ENCODE measurements around the gene ZNF19. TPM values are rescaled to one million over a fixed set of nuclear protein-coding genes. Genes with fewer than 3 reads are reported as not detected.

Gene ZNF19
- total and polyA plus RNA-seq, 9 of the 15 experiments (the other 6 are each of a cell fraction or from before 2014, with no cell fraction given), result 1.2 to 2.8 (median 1.8) TPM

GRCh38 chr16:71536752-71537499, 47.8 kb upstream of the ZNF19 start:
- Histone ChIP-seq H3K79me2 (ENCODE audit: control insufficient read depth, insufficient read depth, low read length) (no peaks in the 10 kb centered on the region), H3K36me3 (ENCODE audit: control insufficient read depth, insufficient read depth, low read length) (no peaks in the 10 kb centered on the region), H3K9me3 (replicated peaks; ENCODE audit: control insufficient read depth, insufficient read depth, low read depth, low read length) (no peaks in the 10 kb centered on the region), H3K4me1 (replicated peaks in 1 of 2; ENCODE audit: control insufficient read depth in 2 of 2, insufficient read depth in 2 of 2, low read length in 2 of 2) (no peaks in the 10 kb centered on the region), H3K27ac (ENCODE audit: extremely low read depth, low read depth, low read length) (no peak overlapping the region), H4K20me1 (replicated peaks; ENCODE audit: control insufficient read depth, insufficient read depth, low read length) (0 out of 2 replicates have a peak, but pooled peaks cover 3% of the 10 kb centered on the region), H2AFZ (ENCODE audit: low read depth, low read length) (no peak overlapping the region), H3K9me1 (ENCODE audit: control insufficient read depth, insufficient read depth, low read length) (no peaks in the 10 kb centered on the region), H3K4me3 (no peak overlapping the region), H3K4me2 (ENCODE audit: insufficient read depth, low read length) (no peak overlapping the region), H3K9ac (ENCODE audit: insufficient read depth in 1 of 2, low read depth in 2 of 2, low read length in 2 of 2) (no peak overlapping the region), H3K27me3 (ENCODE audit: control insufficient read depth in 2 of 2, insufficient read depth in 2 of 2, low read length in 2 of 2) (peaks cover 9 to 21% of the 10 kb centered on the region in 2 experiments)
- DNase-seq (ENCODE audit: extremely low read depth in 1 of 4, low spot score in 3 of 4), result no peak
- TF ChIP-seq, protein P1, sequence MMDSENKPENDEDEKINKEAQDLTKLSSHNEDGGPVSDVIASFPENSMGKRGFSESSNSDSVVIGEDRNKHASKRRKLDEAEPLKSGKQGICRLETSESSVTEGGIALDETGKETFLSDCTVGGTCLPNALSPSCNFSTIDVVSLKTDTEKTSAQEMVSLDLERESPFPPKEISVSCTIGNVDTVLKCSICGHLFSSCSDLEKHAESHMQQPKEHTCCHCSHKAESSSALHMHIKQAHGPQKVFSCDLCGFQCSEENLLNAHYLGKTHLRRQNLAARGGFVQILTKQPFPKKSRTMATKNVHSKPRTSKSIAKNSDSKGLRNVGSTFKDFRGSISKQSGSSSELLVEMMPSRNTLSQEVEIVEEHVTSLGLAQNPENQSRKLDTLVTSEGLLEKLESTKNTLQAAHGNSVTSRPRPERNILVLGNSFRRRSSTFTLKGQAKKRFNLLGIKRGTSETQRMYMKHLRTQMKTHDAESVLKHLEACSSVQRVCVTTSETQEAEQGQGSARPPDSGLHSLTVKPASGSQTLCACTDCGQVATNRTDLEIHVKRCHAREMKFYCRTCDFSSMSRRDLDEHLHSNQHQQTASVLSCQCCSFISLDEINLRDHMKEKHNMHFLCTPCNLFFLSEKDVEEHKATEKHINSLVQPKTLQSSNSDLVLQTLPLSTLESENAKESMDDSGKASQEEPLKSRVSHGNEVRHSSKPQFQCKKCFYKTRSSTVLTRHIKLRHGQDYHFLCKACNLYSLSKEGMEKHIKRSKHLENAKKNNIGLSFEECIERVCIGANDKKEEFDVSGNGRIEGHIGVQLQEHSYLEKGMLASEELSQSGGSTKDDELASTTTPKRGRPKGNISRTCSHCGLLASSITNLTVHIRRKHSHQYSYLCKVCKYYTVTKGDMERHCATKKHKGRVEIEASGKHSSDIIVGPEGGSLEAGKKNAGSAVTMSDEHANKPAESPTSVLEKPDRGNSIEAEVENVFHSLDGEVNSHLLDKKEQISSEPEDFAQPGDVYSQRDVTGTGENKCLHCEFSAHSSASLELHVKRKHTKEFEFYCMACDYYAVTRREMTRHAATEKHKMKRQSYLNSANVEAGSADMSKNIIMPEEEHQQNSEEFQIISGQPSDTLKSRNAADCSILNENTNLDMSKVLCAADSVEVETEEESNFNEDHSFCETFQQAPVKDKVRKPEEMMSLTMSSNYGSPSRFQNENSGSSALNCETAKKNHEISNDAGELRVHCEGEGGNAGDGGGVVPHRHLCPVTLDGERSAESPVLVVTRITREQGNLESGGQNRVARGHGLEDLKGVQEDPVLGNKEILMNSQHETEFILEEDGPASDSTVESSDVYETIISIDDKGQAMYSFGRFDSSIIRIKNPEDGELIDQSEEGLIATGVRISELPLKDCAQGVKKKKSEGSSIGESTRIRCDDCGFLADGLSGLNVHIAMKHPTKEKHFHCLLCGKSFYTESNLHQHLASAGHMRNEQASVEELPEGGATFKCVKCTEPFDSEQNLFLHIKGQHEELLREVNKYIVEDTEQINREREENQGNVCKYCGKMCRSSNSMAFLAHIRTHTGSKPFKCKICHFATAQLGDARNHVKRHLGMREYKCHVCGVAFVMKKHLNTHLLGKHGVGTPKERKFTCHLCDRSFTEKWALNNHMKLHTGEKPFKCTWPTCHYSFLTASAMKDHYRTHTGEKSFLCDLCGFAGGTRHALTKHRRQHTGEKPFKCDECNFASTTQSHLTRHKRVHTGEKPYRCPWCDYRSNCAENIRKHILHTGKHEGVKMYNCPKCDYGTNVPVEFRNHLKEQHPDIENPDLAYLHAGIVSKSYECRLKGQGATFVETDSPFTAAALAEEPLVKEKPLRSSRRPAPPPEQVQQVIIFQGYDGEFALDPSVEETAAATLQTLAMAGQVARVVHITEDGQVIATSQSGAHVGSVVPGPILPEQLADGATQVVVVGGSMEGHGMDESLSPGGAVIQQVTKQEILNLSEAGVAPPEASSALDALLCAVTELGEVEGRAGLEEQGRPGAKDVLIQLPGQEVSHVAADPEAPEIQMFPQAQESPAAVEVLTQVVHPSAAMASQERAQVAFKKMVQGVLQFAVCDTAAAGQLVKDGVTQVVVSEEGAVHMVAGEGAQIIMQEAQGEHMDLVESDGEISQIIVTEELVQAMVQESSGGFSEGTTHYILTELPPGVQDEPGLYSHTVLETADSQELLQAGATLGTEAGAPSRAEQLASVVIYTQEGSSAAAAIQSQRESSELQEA (IDR thresholded peaks at IDR 0.05; ENCODE audit: low read depth), result no peak
- TF ChIP-seq TFE3 (CRISPR knock-in tag; IDR thresholded peaks at IDR 0.05), result no peak
- no peak for TF ChIP-seq CBFB (CRISPR knock-in tag; IDR thresholded peaks at IDR 0.05)
- TF ChIP-seq, protein P2, sequence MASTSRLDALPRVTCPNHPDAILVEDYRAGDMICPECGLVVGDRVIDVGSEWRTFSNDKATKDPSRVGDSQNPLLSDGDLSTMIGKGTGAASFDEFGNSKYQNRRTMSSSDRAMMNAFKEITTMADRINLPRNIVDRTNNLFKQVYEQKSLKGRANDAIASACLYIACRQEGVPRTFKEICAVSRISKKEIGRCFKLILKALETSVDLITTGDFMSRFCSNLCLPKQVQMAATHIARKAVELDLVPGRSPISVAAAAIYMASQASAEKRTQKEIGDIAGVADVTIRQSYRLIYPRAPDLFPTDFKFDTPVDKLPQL (IDR thresholded peaks at IDR 0.05; ENCODE audit: extremely low read depth, insufficient read length), result no peak
- no peak for TF ChIP-seq FUS (optimal IDR thresholded peaks at IDR 0.05; ENCODE audit: low read depth, low read length)
- in situ Hi-C loops (cut with MboI), result no loop called here
- no peak for ATAC-seq
- intact Hi-C loops (cut with micrococcal nuclease), result loop anchor here (1.0 to 5.0 kb wide), 3 partner anchors 35 to 124 kb away; no protein-coding TSS in a partner anchor
- ChIA-PET POLR2A (interaction anchor here (0.6 kb wide), 2 partner anchors 19 to 175 kb away, joined by 3 read pairs; no protein-coding TSS in a partner anchor), CTCF (ENCODE audit: low intra/inter-chr PET ratio) (interaction anchor here (0.7 to 1.4 kb wide), 2 partner anchors 125 to 1324 kb away, joined by 3 to 6 read pairs; no protein-coding TSS in a partner anchor)
- FAIRE-seq, result no peak
- no TSS peak for BruUV-seq (replicated peaks)
- WGBS (ENCODE audit: insufficient coverage, low coverage, missing lambda C conversion rate), result 2% methylated on average over 28 of the region's 28 CpGs
